Thyroid gland (tissue), 4 donors: ENCODE measurements around the gene MAP1LC3A.

ENCODE experiments used
- CTCF ChIP-seq, 6 experiments: fragments of 200-600 bp in 3 of 6; fragments of 450-650 bp in 3 of 6; sonication (generic) in 3 of 6; IDR thresholded peaks; one replicate each; pipeline ENCODE4 v1.5.1; 2016 to 2019; ENCODE audit warnings: antibody characterized with exemption in 6 of 6, mild to moderate bottlenecking in 2 of 6, inconsistent platforms in 1 of 6, moderate library complexity in 1 of 6
- POLR2A ChIP-seq, 2 donors: fragments of 450-650 bp; IDR thresholded peaks; one replicate each; pipeline ENCODE4 v1.6.1; 2017; ENCODE audit warnings: antibody characterized with exemption in 2 of 2, mild to moderate bottlenecking in 2 of 2, moderate library complexity in 1 of 2

GRCh38 chr20:34522969-34523871 lies 35.3 kb upstream of the MAP1LC3A start:
- TF ChIP-seq POLR2A (IDR thresholded peaks at IDR 0.05) (no peak), CTCF (IDR thresholded peaks at IDR 0.05) (peak in 4 of 6 experiments; percentile 31 to 52 (median 42))
